Activated T-cell treated with anti-CD3 and anti-CD28 coated beads, Interleukin-2, amount 50 U/mL, for 24 hours (primary cell): ENCODE results near the gene DRC1.
A peak's percentile ranks its signal among the peaks of the same experiment; 100 is the strongest.

ENCODE experiments used
- DNase-seq: peaks from one replicate; pipeline ENCODE4 v3.0.0-alpha.2; 2020
- H3K27ac Mint-ChIP-seq: 2 replicates; pipeline ENCODE4 v1.8.0; 2020; ENCODE audit warnings: mild to moderate bottlenecking, mixed read lengths
- H3K27me3 Mint-ChIP-seq: 2 replicates; pipeline ENCODE4 v1.8.0; 2020; ENCODE audit warnings: mixed read lengths
- H3K36me3 Mint-ChIP-seq: 2 replicates; pipeline ENCODE4 v1.8.0; 2020; ENCODE audit warnings: low read depth, mixed read lengths
- H3K4me1 Mint-ChIP-seq: 2 replicates; pipeline ENCODE4 v1.8.0; 2020; ENCODE audit warnings: low read depth, mixed read lengths
- H3K4me3 Mint-ChIP-seq: 2 replicates; pipeline ENCODE4 v1.8.0; 2020; ENCODE audit warnings: mild to moderate bottlenecking, moderate library complexity, mixed read lengths
- H3K9me3 Mint-ChIP-seq: 2 replicates; pipeline ENCODE4 v1.8.0; 2020; ENCODE audit warnings: mixed read lengths

DRC1 gene

DNA sequence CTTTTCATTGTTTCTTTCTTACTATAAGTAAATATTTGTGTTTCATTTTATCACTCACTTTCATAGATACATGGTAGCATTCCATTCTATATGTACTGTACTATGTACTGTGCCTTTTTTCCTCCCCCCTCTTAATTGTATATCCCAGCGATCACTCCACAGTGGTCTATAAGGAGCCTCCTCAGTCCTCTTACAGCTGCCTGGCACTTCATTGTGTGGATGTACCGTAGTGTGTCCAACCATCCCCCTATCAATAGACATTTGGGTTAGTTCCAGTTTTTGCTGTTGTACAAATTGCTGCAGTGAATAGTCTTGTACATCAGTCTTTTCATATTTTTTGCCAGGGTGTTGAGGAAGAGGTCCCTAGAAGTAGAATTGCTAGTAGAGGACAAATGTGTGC lies 21.4 kb upstream of the DRC1 start:
- Mint-ChIP-seq H3K9me3 (no peaks in the 10 kb centered on the region), H3K4me3 (no peak overlapping the region), H3K27me3 (no peaks in the 10 kb centered on the region), H3K36me3 (peaks cover 86% of the 10 kb centered on the region), H3K4me1 (peaks cover 6% of the 10 kb centered on the region), H3K27ac (no peak overlapping the region)
- DNase-seq = no peak

DNA sequence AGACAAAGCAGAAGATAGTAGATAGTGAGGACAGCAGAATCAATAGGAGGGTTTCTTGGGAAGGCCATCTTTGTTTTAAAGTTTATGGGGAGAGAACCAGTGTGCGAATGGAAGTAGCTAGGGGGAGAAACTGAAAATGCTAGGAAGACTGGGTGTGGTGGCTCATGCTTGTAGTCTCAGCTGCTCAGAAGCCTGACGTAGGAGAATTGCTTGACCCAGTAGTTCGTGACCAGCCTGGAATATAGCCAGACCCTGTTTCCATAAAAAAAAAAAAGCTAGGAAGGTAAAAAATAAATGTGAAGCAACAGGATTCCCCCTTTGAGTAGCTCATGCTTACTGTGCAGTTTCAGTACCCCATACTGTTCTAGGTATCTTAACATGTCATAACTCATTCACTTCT lies 19.2 kb upstream of the DRC1 start:
- no peaks in the 10 kb centered on the region for H3K9me3 Mint-ChIP-seq
- H3K4me3 Mint-ChIP-seq = no peak overlapping the region
- DNase-seq = no peak
- H3K4me1 Mint-ChIP-seq = peaks cover 5% of the 10 kb centered on the region
- H3K27me3 Mint-ChIP-seq = no peaks in the 10 kb centered on the region
- H3K27ac Mint-ChIP-seq = no peak overlapping the region
- peaks cover 88% of the 10 kb centered on the region for H3K36me3 Mint-ChIP-seq

DNA sequence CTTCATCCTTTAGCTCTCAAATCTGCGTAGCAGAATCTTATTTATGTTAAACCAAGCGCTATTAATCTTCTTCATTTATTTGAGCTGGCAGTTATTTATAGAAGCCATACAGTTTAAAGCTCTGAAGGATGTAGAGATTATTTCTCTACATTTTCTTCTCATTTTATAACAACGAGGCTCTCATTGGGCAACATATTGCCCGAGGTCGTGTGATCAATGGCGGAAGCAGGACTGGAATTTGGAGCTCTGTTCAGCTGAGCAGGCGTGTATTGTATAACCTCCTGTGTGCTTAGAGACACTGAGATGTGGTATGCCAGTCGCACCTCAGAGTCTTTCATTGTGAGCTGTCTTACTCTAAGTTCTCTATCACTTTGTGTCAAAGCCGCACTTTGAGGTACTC lies 17.5 kb upstream of the DRC1 start:
- no peak overlapping the region for H3K4me3 Mint-ChIP-seq
- peaks cover 3% of the 10 kb centered on the region for H3K4me1 Mint-ChIP-seq
- peak overlapping the region; percentile 16 for H3K27ac Mint-ChIP-seq
- no peaks in the 10 kb centered on the region for H3K9me3 Mint-ChIP-seq
- H3K36me3 Mint-ChIP-seq = peaks cover 90% of the 10 kb centered on the region
- no peak for DNase-seq
- no peaks in the 10 kb centered on the region for H3K27me3 Mint-ChIP-seq

DNA sequence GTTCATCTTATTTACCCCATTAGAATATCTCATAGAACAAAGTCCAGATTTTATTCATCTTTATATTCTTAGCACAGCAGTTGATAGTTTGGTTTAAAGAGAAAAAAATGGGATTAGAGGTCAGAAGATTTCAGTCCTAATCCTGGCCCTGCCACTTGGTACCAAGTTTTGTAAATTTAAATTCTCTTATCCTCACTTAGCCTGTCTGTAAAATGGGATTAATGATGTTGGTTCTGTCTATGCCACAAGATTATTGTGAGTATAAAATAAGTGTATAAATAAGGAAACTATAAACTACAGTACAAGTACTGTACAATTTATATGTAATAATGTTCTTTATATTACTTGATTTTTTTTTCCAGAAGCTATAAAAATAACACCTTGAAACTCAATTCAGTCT lies 17.1 kb upstream of the DRC1 start:
- H3K27ac Mint-ChIP-seq = no peak overlapping the region
- DNase-seq = no peak
- peaks cover 92% of the 10 kb centered on the region for H3K36me3 Mint-ChIP-seq
- H3K9me3 Mint-ChIP-seq = no peaks in the 10 kb centered on the region
- H3K4me1 Mint-ChIP-seq = peaks cover 3% of the 10 kb centered on the region
- no peak overlapping the region for H3K4me3 Mint-ChIP-seq
- H3K27me3 Mint-ChIP-seq = no peaks in the 10 kb centered on the region

DNA sequence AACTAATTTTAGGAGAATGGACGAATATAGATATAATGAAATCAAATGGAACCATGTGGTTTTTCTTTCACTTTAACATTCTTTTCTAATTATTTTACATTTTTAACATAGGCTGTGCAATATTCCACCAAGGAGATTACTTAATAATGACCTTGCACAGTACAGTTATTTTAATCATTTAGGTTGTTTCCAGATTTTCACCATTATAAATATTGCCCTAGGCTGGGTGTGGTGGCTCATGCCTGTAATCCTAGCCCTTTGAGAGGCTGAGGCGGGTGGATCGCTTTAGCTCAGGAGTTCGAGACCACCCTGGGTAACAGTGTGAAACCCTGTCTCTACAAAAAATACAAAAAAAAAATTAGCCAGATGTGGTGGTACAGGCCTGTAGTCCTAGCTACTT lies 14.5 kb upstream of the DRC1 start:
- Mint-ChIP-seq H3K36me3 (peaks cover 92% of the 10 kb centered on the region), H3K27me3 (no peaks in the 10 kb centered on the region), H3K4me1 (peaks cover 9% of the 10 kb centered on the region), H3K4me3 (no peak overlapping the region), H3K9me3 (no peaks in the 10 kb centered on the region), H3K27ac (no peak overlapping the region)
- no peak for DNase-seq

DNA sequence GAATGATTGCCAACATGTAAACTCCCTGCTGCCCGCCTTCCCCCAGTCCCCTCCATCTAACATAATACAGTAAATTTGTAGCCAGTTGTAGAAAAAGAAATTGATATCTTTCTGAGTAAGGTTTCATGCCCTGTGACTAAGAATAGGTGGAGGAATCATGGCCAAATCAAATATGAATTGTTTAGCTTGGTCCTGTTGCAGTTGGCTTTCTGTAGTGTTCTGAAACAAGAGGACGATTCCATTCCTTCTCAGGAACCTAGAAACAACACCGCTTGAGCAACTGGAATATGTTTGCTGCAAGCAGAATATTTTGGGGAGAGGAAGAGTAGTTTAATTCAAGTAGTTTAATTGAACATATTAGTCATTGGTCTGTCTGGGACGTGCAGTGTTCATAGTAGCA lies 7.0 kb upstream of the DRC1 start:
- peaks cover 58% of the 10 kb centered on the region for H3K36me3 Mint-ChIP-seq
- peaks cover 35% of the 10 kb centered on the region for H3K4me1 Mint-ChIP-seq
- H3K27me3 Mint-ChIP-seq = no peaks in the 10 kb centered on the region
- no peaks in the 10 kb centered on the region for H3K9me3 Mint-ChIP-seq
- no peak overlapping the region for H3K4me3 Mint-ChIP-seq
- no peak for DNase-seq
- H3K27ac Mint-ChIP-seq = no peak overlapping the region

DNA sequence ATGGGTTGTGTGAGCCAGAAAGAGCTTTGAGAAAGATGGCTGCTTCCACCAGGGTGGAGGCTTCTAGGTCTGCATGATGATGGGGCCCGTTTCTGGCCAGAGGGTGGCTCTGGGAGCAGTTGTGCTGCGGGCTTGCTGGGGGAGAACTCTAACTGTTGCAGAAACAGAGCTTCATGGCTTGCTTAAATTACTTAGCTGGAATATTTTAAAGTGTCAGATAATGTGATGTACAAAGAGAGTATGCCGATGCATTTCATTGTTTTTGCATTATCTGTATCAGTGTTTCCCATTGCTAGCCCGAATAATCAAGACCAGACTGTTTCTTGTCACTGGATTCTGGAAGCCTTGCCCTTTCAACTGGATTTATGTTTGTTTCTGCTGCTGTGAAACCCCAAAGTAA lies 6.3 kb upstream of the DRC1 start:
- Mint-ChIP-seq H3K4me3 (no peak overlapping the region), H3K4me1 (peaks cover 31% of the 10 kb centered on the region), H3K36me3 (peaks cover 51% of the 10 kb centered on the region), H3K27me3 (peaks cover 1% of the 10 kb centered on the region), H3K27ac (no peak overlapping the region), H3K9me3 (no peaks in the 10 kb centered on the region)
- no peak for DNase-seq

DNA sequence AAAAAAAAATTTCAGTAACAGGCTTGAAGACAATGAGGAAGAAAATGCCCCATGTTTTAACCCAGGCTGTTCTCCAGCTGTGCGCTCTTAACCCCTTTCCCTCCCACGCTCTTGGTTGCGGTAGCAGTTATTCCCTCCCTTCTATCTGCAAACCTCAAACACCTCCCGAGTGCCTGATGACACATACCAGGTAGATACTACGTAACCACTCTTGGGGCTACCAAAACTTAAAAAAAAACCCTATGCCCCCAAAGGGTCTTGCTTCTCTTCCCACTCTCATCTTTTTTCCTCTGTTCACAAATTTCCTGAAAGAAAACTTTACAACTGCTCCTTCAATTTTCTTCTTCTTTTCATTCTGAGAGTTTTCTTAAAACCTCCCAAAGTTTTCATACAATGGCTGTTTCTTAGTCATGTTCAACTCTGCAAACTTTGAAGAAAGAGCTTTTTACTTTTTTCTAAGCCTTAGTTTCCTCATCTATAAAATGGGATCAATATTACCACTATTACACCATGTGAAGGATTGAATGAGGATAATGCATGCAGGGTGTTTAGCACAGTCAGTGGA lies 4.9 kb upstream of the DRC1 start:
- Mint-ChIP-seq H3K27ac (peak overlapping the region; percentile 39), H3K9me3 (no peaks in the 10 kb centered on the region), H3K4me1 (peaks cover 32% of the 10 kb centered on the region), H3K27me3 (peaks cover 14% of the 10 kb centered on the region), H3K36me3 (peaks cover 39% of the 10 kb centered on the region), H3K4me3 (peak overlapping the region; percentile 27)
- peak; percentile 34 for DNase-seq

DNA sequence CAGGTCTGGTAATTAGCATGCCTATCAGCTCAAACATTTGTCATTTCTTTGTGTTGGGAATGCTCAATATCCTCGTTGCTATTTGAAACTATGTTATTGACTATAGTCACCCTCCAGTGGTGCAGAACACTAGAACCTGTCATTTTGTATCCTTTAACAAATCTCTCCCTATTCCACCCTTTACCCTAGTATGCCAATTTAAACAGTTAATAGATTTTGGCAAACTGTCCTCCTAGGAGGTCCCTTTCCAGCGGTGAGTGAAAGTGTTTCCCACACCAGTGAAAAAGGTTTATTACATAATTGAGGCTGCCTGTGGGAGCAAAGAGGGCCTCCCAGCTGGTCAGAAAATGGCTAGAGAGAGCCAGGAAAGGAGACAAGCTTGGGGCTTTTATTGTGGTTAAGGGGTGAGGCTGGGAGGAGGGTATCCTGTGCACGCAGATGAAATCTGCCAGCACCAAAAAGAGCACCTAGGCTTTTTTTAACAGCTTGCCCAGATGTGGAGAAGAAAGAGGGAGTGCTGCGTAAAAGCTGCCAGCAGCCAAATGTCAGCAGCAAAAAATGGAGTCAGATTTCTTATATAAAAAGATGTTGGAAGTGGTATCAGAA lies 1.8 kb upstream of the DRC1 start:
- Mint-ChIP-seq H3K27ac (no peak overlapping the region), H3K4me3 (no peak overlapping the region), H3K27me3 (peaks cover 27% of the 10 kb centered on the region), H3K36me3 (peaks cover 16% of the 10 kb centered on the region), H3K9me3 (no peaks in the 10 kb centered on the region), H3K4me1 (peaks cover 27% of the 10 kb centered on the region)
- no peak for DNase-seq

DNA sequence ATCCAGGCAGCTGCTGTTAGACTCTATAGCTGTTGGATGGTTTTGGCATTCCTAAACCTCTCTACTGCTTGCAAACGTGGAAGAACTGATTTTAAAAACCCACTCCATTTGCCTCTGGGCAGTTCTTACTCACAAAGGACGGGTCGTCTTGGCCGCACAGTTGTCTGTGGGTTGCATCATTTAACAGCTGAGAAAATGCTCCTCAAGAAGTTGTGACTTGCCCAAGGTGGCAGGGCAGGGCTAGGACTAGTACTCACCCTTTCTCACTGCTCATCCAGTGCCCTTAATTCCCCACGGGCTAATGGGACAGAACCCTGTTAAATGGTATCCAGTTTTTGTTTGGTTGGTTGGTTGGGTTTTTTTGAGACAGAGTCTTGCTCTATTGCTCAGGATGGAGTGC lies 997 bp upstream of the DRC1 start:
- no peak for DNase-seq
- peaks cover 11% of the 10 kb centered on the region for H3K36me3 Mint-ChIP-seq
- H3K4me1 Mint-ChIP-seq = peaks cover 21% of the 10 kb centered on the region
- peaks cover 27% of the 10 kb centered on the region for H3K27me3 Mint-ChIP-seq
- H3K4me3 Mint-ChIP-seq = no peak overlapping the region
- no peak overlapping the region for H3K27ac Mint-ChIP-seq
- H3K9me3 Mint-ChIP-seq = no peaks in the 10 kb centered on the region

DNA sequence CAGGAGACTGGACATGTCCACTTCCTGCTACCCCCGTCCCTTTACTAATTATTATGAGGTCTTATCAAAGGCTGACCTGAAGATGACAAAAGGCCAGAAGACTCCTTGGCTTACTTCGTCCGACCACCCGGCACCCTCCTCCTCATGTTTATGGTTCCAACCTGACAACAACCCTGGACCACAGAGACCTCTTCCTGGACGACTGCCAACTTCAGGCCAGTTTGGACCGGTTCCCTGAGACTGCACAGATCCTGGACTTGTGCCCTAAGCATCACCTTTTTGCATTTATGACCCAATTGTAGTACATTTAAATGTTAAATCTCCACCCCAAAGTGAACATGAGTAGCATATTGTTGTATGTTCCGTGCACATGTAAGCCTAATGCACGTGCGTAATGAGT lies 5.8 kb downstream of the DRC1 start:
- no peak for DNase-seq
- no peak overlapping the region for H3K4me3 Mint-ChIP-seq
- H3K36me3 Mint-ChIP-seq = no peaks in the 10 kb centered on the region
- H3K27me3 Mint-ChIP-seq = peaks cover 22% of the 10 kb centered on the region
- no peaks in the 10 kb centered on the region for H3K9me3 Mint-ChIP-seq
- H3K27ac Mint-ChIP-seq = no peak overlapping the region
- peaks cover 9% of the 10 kb centered on the region for H3K4me1 Mint-ChIP-seq

DNA sequence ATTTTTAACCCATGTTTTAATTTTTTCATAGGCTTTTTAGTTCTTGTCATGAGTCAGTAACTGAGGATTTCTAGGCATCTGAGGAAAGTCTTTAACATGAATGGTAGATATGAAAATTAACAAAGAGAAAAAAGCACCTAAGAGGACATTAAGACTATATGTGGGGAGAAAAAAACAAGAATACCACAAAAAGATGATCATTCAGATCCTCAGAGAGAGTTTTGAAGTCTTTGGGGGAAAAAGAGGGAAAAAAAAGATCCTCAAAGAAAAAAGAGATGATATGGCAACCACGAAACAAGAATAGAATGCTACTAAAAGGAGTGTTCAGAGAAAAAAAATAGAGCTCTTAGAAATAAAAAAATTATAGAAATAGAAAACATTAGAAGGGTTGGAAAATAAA lies 8.1 kb downstream of the DRC1 start:
- peaks cover 14% of the 10 kb centered on the region for H3K27me3 Mint-ChIP-seq
- no peak for DNase-seq
- H3K9me3 Mint-ChIP-seq = no peaks in the 10 kb centered on the region
- H3K4me1 Mint-ChIP-seq = peaks cover 9% of the 10 kb centered on the region
- H3K27ac Mint-ChIP-seq = no peak overlapping the region
- H3K36me3 Mint-ChIP-seq = no peaks in the 10 kb centered on the region
- no peak overlapping the region for H3K4me3 Mint-ChIP-seq

DNA sequence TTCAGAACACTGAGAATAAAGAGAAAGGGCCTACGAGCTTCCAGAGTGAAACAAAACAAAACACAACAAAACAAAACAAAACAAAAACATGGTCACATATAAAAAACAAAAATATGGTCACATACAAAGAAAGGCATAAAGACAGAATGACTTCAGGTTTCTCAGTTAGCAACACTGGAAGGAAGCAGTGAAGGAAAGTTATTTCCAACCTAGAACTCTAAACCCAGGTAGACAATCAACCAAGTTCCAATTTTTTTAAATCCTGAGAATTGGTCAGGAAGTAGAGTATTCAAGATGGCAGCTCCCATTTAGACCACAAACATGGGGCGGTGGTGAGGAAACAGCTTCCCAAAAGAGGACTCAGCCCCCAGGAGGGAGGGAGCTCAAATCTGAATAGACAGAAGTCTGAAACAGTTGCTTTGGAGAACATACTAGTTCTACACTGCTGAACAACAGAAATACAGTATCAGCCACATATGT lies 9.1 kb downstream of the DRC1 start:
- Mint-ChIP-seq H3K9me3 (no peaks in the 10 kb centered on the region), H3K27me3 (peaks cover 14% of the 10 kb centered on the region), H3K4me1 (peaks cover 9% of the 10 kb centered on the region), H3K27ac (no peak overlapping the region), H3K36me3 (no peaks in the 10 kb centered on the region), H3K4me3 (no peak overlapping the region)
- DNase-seq = no peak

DNA sequence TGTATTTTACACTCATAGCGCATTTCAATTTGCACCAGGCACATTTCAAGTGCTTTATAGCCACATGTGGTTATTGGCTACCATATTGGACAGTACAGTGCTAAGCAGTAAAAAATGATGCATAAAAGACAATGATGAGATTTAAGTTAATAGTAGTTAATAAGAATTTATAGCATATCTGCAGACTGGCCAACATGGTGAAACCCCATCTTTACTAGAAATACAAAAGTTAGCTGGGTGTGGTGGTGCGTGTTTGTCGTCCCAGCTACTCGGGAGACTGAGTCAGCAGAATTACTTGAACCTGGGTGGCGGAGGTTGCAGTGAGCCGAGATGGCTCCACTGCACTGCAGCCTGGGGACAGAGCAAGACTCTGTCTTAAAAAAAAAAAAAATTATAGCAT lies 9.7 kb downstream of the DRC1 start:
- Mint-ChIP-seq H3K27me3 (peaks cover 14% of the 10 kb centered on the region), H3K4me3 (no peak overlapping the region), H3K9me3 (no peaks in the 10 kb centered on the region), H3K4me1 (peaks cover 9% of the 10 kb centered on the region), H3K27ac (no peak overlapping the region), H3K36me3 (no peaks in the 10 kb centered on the region)
- DNase-seq = no peak

DNA sequence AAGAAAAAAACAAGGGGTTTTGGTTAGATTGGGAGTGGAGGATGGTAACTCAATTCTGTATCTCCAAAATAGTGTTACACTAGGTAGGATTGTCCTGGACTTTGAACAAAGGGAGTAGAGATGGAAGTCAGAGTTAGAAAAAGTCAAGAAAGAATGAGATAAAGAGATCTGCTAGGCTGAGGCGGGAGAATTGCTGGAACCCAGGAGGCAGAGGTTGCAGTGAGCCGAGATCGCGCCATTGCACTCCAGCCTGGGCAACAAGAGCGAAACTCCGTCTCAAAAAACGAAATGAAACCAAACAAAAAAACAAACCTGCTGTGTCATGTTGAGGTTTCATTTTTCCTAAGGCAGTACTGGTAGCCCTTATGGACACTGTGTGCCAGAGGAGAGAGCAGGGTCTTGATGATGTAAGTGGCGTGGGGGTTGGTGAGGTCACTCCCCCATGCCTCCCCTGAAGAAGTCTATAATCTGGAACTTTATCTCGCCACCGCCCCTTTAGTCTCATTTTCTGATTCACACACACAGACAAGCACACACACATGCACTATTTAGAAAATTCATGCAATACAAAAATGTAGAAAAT lies 10.5 kb downstream of the DRC1 start:
- DNase-seq = no peak
- H3K36me3 Mint-ChIP-seq = no peaks in the 10 kb centered on the region
- H3K27me3 Mint-ChIP-seq = peaks cover 11% of the 10 kb centered on the region
- H3K4me3 Mint-ChIP-seq = peak overlapping the region; percentile 63
- H3K27ac Mint-ChIP-seq = peak overlapping the region; percentile 75
- no peaks in the 10 kb centered on the region for H3K9me3 Mint-ChIP-seq
- peaks cover 9% of the 10 kb centered on the region for H3K4me1 Mint-ChIP-seq
